ENCODE data around the gene UBIAD1. TPM values are rescaled to one million over a fixed set of nuclear protein-coding genes. Genes with fewer than 3 reads are reported as not detected.

Gene UBIAD1
- total RNA-seq, 2 donors from 2014 or later: 7.9 to 14.4 TPM

DNA sequence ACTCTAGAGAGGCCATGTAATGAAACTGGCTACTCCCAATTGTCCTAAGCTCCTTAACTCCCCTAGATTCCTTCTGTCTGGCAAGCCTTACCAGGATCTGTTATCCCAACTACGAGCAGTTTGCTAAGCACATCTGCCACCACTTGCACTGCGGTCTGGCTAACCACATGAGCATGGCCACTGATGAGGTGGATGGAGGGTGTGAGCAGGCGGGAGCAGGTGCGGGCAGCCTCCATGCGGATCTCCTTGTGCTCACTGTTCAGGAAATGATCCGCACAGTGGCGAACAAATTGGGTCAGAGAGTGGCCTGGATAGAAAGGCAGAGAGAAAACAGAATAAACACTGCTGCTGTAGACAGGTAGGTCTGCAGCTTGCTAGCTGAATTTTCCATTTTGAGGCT, 34.7 kb upstream of the UBIAD1 start:
- H3K27ac ChIP-seq: no peak overlapping the region
- peaks cover 6% of the 10 kb centered on the region for H3K36me3 ChIP-seq
- no peaks in the 10 kb centered on the region for H3K4me1 ChIP-seq
- intact Hi-C loops (cut with DNase I): no loop called here
- H3K4me3 ChIP-seq: no peak overlapping the region
- TF ChIP-seq, protein P1, sequence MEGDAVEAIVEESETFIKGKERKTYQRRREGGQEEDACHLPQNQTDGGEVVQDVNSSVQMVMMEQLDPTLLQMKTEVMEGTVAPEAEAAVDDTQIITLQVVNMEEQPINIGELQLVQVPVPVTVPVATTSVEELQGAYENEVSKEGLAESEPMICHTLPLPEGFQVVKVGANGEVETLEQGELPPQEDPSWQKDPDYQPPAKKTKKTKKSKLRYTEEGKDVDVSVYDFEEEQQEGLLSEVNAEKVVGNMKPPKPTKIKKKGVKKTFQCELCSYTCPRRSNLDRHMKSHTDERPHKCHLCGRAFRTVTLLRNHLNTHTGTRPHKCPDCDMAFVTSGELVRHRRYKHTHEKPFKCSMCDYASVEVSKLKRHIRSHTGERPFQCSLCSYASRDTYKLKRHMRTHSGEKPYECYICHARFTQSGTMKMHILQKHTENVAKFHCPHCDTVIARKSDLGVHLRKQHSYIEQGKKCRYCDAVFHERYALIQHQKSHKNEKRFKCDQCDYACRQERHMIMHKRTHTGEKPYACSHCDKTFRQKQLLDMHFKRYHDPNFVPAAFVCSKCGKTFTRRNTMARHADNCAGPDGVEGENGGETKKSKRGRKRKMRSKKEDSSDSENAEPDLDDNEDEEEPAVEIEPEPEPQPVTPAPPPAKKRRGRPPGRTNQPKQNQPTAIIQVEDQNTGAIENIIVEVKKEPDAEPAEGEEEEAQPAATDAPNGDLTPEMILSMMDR (IDR thresholded peaks at IDR 0.05): no peak
- no peaks in the 10 kb centered on the region for H3K27me3 ChIP-seq
- DNase-seq: no peak
- no peaks in the 10 kb centered on the region for H3K9me3 ChIP-seq
- no peak overlapping the region for H3K9ac ChIP-seq (ENCODE audit: low read depth in 2 of 2, low read length in 2 of 2)

GRCh38 chr1:11245248-11245647, 27.8 kb upstream of the UBIAD1 start:
- H3K9ac ChIP-seq (ENCODE audit: low read depth in 2 of 2, low read length in 2 of 2): no peak overlapping the region
- no peak for DNase-seq
- H3K27ac ChIP-seq: no peak overlapping the region
- H3K27me3 ChIP-seq: no peaks in the 10 kb centered on the region
- no peaks in the 10 kb centered on the region for H3K9me3 ChIP-seq
- TF ChIP-seq, protein P1 (IDR thresholded peaks at IDR 0.05): no peak
- H3K4me3 ChIP-seq: no peak overlapping the region
- peaks cover 12% of the 10 kb centered on the region for H3K36me3 ChIP-seq
- intact Hi-C loops (cut with DNase I): no loop called here
- no peaks in the 10 kb centered on the region for H3K4me1 ChIP-seq

DNA sequence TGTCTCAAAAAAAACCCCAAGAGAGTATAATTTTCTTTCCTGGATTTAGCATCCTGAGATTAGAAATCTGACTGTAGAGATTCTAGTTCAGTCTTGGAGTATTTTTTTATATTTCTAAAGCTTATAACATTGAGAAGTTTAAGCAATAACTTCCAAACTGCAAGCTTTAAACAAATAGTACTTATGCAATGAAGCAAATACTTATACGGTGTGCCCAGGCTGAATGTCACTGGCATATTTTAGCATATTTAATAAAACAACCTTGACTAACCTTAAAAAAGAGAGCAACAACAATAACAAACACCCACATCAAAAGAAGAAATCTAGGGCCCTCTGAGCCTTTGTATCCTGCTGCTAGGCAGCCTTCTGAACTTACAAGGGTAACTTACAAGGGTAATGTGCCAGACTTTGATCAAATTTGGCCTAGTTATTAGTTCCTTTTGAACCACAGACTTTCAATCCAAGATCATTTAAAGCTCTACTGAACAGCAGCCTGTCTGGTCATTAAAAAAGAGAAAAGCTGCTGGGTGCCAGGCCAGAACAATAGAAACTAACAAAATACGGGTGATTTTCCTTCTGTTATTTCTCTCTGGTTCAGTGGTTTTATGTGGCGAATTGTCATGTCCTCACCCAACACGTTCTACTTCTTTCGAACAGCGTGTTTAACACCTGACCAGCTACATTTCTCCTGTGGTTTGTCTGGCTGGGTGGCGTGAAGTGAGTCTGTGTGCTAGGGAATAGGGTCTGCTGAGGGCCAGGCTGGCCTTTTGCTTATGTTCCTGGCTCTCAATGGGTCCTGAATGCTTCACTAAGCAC, 26.9 kb upstream of the UBIAD1 start:
- Histone ChIP-seq H3K36me3 (peaks cover 18% of the 10 kb centered on the region), H3K9ac (ENCODE audit: low read depth in 2 of 2, low read length in 2 of 2) (no peak overlapping the region), H3K9me3 (no peaks in the 10 kb centered on the region), H3K27ac (no peak overlapping the region), H3K27me3 (no peaks in the 10 kb centered on the region), H3K4me1 (no peaks in the 10 kb centered on the region), H3K4me3 (no peak overlapping the region)
- intact Hi-C loops (cut with DNase I): no loop called here
- DNase-seq: no peak
- TF ChIP-seq, protein P1 (IDR thresholded peaks at IDR 0.05): no peak

- H3K36me3 ChIP-seq: peaks cover 20% of the 10 kb centered on the region
These were observed 24.8 kb upstream of the UBIAD1 start for GRCh38 chr1:11248169-11248568.

GRCh38 chr1:11252538-11252937, 20.5 kb upstream of the UBIAD1 start:
- no peak overlapping the region for H3K9ac ChIP-seq (ENCODE audit: low read depth in 2 of 2, low read length in 2 of 2)
- TF ChIP-seq, protein P1 (IDR thresholded peaks at IDR 0.05): no peak
- H3K27me3 ChIP-seq: no peaks in the 10 kb centered on the region
- DNase-seq: no peak
- H3K4me1 ChIP-seq: no peaks in the 10 kb centered on the region
- intact Hi-C loops (cut with DNase I): no loop called here
- no peak overlapping the region for H3K4me3 ChIP-seq
- no peak overlapping the region for H3K27ac ChIP-seq
- H3K9me3 ChIP-seq: no peaks in the 10 kb centered on the region
- peaks cover 41% of the 10 kb centered on the region for H3K36me3 ChIP-seq

More at GRCh38 chr1:11248169-11248568, 24.8 kb upstream of the UBIAD1 start:
- H3K9me3 ChIP-seq: no peaks in the 10 kb centered on the region
- no peaks in the 10 kb centered on the region for H3K27me3 ChIP-seq
- intact Hi-C loops (cut with DNase I): no loop called here
- H3K27ac ChIP-seq: no peak overlapping the region
- TF ChIP-seq, protein P1 (IDR thresholded peaks at IDR 0.05): no peak
- no peaks in the 10 kb centered on the region for H3K4me1 ChIP-seq
- H3K4me3 ChIP-seq: no peak overlapping the region
- no peak for DNase-seq
- no peak overlapping the region for H3K9ac ChIP-seq (ENCODE audit: low read depth in 2 of 2, low read length in 2 of 2)
